ENCODE measurements around the gene SIDT1.

- TF ChIP-seq CTCF (IDR thresholded peaks at IDR 0.05; ENCODE audit: low read depth, low read length): no peak
- no peak for TF ChIP-seq EZH2phosphoT487 (IDR thresholded peaks at IDR 0.05; ENCODE audit: low read depth)
Measured at GRCh38 chr3:113673593-113673992, 141.2 kb downstream of the SIDT1 start.
